NOMO-1 treated with dmso at 0.1 percent for 144 hours (cell line): Measurements from ENCODE around the gene CACNA2D2.

Experiments
- DNase-seq: peaks from one replicate; lab custom pipeline; 2025; ENCODE audit not compliant: unreplicated experiment; lab: John Stamatoyannopoulos, UW

CACNA2D2 gene

DNA sequence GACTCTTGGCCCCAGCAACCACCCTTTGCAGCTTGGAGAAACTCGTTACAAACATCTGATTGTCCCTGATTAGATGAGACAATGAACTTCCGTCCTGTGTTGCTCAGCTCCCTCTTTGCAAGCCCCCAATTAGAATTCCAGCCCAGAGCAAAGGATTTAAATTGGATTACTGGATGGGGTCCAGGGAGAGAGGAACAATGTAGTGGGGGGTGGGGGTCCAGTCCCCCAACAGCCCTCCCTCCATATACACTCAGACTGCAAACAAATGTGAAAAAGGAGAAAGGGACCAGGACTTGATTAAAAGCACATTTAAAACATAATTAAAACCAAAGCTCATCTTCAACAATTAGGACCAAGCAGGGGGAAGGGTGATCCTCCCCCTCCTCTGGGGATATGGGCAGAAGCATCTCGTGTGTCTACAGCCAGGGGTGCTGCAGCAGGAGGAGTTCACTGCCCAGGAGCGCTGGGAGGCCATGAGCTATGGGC lies 72.4 kb downstream of the CACNA2D2 start:
- no peak for DNase-seq

- DNase-seq, result no peak
Measured at GRCh38 chr3:50430191-50430590, 73.2 kb downstream of the CACNA2D2 start.

- DNase-seq, result no peak
Measured at GRCh38 chr3:50428007-50428633, 75.3 kb downstream of the CACNA2D2 start.

GRCh38 chr3:50427217-50427616 lies 76.2 kb downstream of the CACNA2D2 start:
- DNase-seq, result no peak

- DNase-seq, result no peak
Measured at GRCh38 chr3:50425911-50426310, 77.5 kb downstream of the CACNA2D2 start.

DNA sequence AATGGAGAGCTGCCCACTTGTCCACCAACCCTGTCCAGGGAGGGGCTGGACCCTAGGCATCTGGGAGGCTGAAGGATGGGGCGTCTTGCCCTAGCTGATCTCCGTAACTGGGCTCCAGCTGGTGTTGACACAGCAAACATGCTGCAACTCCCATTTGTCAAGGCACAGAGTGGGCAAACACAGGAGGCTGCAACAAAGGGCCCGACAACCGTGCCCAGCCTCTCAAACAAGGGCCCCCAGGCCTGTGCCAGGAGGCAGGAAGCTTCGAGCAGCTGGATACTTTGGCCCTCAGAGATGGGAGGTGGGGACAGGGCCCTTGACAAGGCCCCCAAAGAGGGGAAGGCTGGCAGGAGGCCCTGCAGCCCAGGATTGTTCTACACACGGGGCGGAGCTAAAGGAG lies 79.9 kb downstream of the CACNA2D2 start:
- no peak for DNase-seq

- no peak for DNase-seq
Measured at GRCh38 chr3:50422153-50422552, 81.3 kb downstream of the CACNA2D2 start.

- no peak for DNase-seq
Measured at GRCh38 chr3:50419595-50420370, 83.7 kb downstream of the CACNA2D2 start.

- DNase-seq, result no peak
Measured at GRCh38 chr3:50418850-50419249, 84.6 kb downstream of the CACNA2D2 start.

DNA sequence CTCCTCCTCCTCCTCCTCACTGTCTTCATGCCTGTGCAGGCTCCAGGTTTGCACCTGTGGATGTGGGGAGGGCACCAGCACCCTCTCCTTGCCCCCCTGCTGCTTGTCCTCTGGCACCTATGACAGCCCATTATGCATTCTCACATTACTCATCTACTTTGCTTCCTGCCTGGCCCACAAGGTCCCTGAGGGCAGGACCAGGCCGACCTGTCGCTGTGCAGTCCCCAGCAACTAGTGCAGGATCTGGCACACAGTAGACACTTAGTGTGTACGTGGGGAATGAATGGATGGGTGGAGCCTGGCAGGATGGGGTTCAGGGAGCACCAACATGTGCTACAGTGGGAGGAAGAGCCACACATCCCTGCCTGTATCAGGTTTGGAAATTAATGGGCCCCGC lies 85.8 kb downstream of the CACNA2D2 start:
- no peak for DNase-seq

GRCh38 chr3:50416736-50417636 lies 86.4 kb downstream of the CACNA2D2 start:
- DNase-seq, result no peak

DNA sequence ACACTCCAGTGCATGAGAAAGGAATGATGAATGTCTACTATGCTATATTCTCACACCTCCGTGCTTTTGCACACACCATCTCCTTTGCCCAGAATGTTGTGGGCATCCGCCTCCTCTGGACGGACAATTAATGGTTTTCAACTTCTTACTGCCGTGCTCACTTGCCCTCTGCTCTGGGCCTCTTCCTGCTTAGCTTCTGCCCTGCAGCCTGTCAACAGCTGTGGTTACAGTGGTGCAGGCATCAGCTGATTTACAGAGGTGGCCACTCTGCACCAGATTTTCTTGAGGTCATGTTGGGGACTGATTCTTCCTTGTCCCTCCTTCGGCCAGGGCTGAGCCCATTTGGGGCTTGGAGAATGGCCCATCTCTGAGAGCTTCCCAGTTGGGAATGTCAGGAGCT lies 87.6 kb downstream of the CACNA2D2 start:
- peak; percentile 15 for DNase-seq

DNA sequence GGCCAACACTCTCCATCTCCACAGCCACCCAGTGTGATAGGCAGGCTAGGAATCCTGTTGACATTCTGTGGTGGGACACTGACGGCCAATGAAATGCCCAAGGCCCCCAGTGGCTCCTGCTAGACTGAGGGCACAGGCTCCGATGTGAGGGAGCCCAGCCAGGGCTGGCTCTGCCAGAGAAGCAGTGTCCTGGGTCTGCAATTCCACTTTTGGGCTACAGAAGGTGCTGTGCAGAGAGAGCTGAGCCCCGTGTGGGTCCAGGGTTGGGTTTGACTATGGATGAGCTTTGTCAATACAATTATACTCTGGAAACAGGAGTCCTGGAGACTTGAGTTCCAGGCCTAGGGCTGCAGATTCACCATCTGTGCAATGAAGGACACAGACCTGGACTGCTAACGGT lies 88.4 kb downstream of the CACNA2D2 start:
- DNase-seq, result no peak

DNA sequence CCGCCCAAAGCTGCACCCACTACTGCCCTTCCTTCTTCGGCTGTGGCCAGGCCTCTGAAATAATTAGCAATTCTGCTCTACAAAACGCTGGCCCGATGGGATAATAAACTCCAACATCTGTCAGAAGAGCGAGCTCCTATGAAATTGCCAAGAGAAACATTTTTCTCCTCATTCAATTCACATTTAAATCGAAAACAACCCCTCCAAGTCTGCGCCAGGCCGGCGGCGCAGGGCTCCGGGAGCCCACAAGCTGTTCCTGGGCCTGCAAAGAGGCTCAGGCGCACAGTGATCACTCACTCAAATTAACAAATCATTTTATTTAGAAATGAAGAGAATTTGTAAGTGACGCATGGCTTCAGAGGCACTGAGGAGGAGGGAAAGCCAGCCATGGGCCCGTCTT lies 88.8 kb downstream of the CACNA2D2 start:
- DNase-seq, result no peak

GRCh38 chr3:50412231-50412754 lies 91.1 kb downstream of the CACNA2D2 start:
- DNase-seq, result no peak

DNA sequence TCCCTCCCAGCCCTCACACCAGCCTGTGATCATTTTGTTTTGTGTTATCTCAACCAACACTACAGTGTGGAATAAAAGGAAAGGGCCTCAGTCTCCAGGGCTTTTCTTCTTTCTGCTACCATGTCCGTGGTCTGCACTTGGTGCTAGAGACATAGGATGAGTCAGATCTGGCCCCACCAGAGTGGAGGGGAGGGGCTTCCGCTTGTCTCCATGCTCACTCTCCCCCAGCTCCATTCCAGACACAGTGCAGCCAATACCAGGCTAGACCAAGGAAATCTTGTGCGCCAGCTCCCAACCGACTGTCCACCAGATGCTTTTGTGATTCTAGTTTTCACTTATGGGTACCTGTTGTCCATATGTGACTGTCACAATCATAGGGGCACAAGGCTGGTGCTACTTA lies 92.2 kb downstream of the CACNA2D2 start:
- no peak for DNase-seq

DNA sequence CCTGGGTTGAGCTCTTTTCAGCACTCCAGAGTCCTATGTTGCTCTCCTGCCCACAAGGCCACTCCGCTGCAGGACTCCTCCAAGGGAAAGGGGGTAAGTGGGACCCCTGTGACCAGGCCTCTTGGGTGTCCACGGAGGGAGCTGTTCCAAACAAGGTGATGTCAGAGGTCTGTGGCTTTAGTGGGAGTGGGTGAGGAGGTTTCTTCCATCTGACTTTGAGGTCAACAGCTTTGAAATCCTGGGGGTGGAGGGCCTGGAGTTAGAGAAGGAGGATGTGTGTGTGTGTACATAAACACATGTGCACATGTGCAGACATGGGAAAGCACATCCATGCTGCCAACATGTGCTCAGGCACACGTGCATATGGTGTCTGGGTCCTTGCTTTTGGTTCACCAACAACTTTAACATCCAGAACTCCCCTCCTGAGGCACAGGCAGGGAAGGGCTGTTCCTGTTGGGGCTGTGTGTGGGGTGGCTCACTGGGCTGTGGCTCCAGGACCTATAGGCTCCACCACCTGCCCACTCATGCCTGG lies 92.8 kb downstream of the CACNA2D2 start:
- no peak for DNase-seq

- DNase-seq, result no peak
Measured at GRCh38 chr3:50410185-50410584, 93.2 kb downstream of the CACNA2D2 start.

- no peak for DNase-seq
Measured at GRCh38 chr3:50408443-50408944, 94.9 kb downstream of the CACNA2D2 start.

DNA sequence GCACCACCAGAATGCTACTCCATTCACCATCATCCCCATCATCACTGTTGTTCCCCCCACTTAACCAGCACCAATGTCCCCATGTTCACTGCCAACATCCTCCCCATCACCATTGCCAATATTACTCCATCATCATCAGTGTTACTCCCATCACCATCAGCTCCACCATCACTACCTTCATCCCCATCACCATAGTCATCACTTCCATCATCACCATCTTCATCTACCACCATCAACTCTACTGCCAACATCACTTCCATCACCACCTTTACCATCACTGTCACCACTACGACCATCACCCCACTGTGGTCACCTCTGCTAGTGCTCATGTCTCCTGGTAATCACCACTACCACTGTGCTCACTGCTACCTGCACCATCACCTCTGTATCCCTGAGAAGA lies 96.9 kb downstream of the CACNA2D2 start:
- no peak for DNase-seq

- DNase-seq, result peak; percentile 4
Measured at GRCh38 chr3:50405249-50405648, 98.2 kb downstream of the CACNA2D2 start.
